ENCODE measurements around the gene HIP1. TPM values are rescaled to one million over a fixed set of nuclear protein-coding genes. Genes with fewer than 3 reads are reported as not detected.
"Not testable (repeated sequence)": the region's sequence is repeated elsewhere in the genome, so short reads cannot be mapped to it uniquely, and the experiment has no call there.

The HIP1 gene
- total RNA-seq, 4 donors from 2014 or later: 24.9 to 51.2 (median 27.2) TPM

DNA sequence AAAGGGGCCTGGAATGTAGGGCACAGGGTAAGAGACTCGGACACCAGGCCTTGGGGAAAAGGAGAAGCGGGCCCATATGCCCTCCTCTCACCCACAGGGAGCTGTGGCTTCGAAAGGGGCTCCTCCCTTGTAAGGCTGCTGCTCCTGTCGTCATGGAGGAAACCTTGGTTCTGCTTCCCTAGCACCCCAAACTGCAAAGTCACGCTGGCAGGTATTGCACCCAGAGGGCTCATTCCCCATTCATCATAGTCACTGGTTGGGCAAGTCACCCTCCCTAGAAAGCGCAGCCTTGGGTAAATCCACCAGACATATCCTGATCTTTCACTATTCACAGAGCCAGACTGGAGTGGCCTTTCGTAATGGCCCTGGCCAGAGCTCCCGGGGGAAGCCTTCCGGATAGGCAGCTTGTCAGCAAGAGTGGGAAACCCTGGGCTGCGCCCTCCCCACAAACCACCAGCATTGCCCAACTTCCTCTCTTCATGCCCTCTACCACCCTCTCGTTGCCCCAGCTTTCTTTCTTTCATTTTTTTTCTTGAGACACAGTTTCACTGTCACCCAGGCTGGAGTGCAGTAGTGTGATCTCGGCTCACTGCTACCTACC is 121.0 kb downstream of the HIP1 start:
- DNase-seq (ENCODE audit: low spot score): peak; percentile 38
- peak; percentile 64 for ATAC-seq (ENCODE audit: low FRiP score)
- TF ChIP-seq CTCF (IDR thresholded peaks at IDR 0.05): no peak

GRCh38 chr7:75616421-75617167 is 122.1 kb downstream of the HIP1 start:
- ATAC-seq (ENCODE audit: low FRiP score): no peak
- no peak for TF ChIP-seq CTCF (IDR thresholded peaks at IDR 0.05)
- DNase-seq (ENCODE audit: low spot score): no peak

DNA sequence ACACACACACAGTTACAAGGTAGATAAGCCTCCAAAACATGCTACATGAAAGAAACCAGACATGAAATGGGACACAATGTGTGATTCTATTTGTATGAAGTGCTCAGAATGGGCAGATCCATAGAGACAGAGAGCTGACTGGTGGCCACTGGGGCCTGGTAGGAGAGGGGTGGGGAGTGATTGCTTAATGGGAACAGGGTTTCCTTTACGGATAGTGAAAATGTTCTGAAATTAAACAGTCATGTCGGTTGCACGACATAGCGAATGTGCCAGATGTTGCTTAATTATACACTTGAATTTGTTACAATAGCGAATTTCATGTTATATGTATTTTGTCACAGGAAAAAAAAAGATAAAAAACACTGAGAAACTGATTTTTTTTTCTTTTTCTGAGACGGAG is 124.3 kb downstream of the HIP1 start:
- DNase-seq (ENCODE audit: low spot score) (no peak), ATAC-seq (ENCODE audit: low FRiP score) (no peak)
- TF ChIP-seq CTCF (IDR thresholded peaks at IDR 0.05): no peak

GRCh38 chr7:75613351-75613750 is 125.4 kb downstream of the HIP1 start:
- no peak for DNase-seq (ENCODE audit: low spot score)
- ATAC-seq (ENCODE audit: low FRiP score): no peak
- TF ChIP-seq CTCF (IDR thresholded peaks at IDR 0.05): no peak

DNA sequence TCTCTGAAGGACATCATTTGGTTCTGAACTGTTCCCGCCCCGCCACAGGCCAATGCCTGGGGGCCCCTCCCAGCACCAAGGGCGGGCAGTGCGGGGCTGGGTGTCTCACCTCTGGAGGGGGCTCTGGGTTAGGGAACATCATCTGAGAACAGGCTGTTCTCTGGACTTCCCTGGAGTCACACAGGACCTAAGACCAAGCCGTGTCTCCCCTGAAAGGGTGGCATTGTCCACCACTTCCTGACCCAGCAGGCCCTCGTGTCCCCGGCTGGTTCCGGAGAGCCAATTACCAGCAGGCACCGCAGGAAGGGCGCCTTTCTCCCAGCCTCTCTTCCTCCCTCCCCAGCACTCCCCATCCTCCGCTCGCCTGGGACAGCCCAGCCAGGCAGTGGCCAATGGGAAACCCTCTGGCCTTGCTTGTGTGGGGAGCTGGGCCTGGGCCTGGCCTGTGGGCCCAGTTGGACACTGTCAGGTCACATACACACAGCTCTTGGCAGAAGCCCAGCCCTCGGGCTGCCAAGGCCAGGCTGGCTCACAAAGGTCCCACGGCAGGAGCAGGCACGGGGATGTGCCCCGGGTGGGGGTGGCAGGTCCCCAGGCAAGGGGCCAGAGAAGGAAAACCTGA is 127.1 kb downstream of the HIP1 start:
- no peak for DNase-seq (ENCODE audit: low spot score)
- no peak for TF ChIP-seq CTCF (IDR thresholded peaks at IDR 0.05)
- ATAC-seq (ENCODE audit: low FRiP score): peak; percentile 57

DNA sequence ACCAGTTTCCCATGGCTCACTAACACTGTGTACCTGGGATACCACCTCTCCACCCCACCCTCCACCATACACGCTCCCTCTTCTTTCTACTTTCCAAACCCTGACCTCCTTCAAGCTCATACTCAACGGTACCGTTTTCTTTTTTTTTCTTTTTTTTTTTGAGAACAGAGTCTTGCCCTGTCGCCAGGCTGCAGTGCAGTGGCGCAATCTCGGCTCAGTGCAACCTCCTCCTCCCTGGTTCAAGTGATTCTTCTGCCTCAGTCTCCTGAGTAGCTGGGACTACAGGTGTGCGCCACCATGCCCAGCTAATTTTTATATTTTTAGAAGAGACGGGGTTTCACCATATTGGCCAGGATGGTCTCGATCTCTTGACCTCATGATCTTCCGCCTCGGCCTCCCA is 129.3 kb downstream of the HIP1 start:
- not testable (repeated sequence) for ATAC-seq (ENCODE audit: low FRiP score); DNase-seq (ENCODE audit: low spot score)

DNA sequence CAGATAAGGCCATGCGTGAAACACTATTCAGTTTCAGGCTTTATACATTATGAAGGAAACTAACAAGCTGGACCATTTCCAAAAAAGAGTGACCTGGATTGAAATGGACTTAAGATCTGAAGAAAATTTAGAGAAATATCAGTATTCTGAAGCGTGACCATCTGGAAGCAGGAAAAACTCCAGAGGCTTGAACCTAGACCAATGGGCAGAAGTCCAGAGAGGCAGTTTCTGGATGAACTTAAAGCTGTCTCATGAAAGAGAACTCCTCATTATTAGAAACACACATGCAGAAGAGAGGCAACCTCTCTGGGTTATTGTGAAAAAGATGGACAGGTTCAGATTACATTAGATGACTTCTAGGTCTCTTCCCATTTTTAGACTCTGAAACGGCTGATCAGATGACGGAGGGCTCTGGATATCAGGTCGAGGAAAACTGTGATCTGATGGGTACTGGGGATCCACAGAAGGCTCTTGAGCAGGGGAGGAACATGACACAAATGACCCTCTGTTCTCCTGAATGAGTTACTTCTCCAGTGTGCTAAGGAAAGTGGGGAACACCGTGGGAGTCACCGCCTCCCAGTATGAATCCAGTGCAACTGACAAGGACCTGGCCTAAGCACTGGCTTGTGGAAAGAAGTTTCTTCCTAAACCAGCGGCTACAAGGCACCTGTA is 130.2 kb downstream of the HIP1 start:
- ATAC-seq (ENCODE audit: low FRiP score): no peak
- no peak for DNase-seq (ENCODE audit: low spot score)
- TF ChIP-seq CTCF (IDR thresholded peaks at IDR 0.05): no peak

All from omental fat pad (tissue), 4 donors.